Gastroesophageal sphincter (tissue), 4 donors: Measurements from ENCODE around the gene LIMCH1. TPM values are rescaled to one million over a fixed set of nuclear protein-coding genes. Genes with fewer than 3 reads are reported as not detected.
"Not testable (repeated sequence)": the region's sequence is repeated elsewhere in the genome, so short reads cannot be mapped to it uniquely, and the experiment has no call there.

Source experiments
- ATAC-seq: fragments of 150-250 bp; one replicate; pipeline ENCODE4 v1.9.1; 2016; ENCODE audit warnings: mild to moderate bottlenecking, moderate library complexity
- H3K27ac ChIP-seq, 4 donors: fragments of 200-600 bp; sonication (generic) in 3 of 4; 1 replicate in 3 of 4; 2 replicates in 1 of 4; pipeline ENCODE4 v1.5.1; 2016 to 2019
- H3K27me3 ChIP-seq: fragments of 200-600 bp; sonication (generic); one replicate; pipeline ENCODE4 v1.5.1; 2019
- H3K36me3 ChIP-seq, 2 donors: fragments of 200-600 bp; sonication (generic); one replicate each; pipeline ENCODE4 v1.5.1; 2019; ENCODE audit warnings: control low read depth in 1 of 2
- H3K4me1 ChIP-seq, 3 donors: fragments of 200-600 bp; sonication (generic); 1 replicate in 2 of 3; 2 replicates in 1 of 3; pipeline ENCODE4 v1.5.1; 2016 to 2019; ENCODE audit warnings: control low read depth in 2 of 3
- H3K4me3 ChIP-seq, 2 donors: fragments of 200-600 bp; sonication (generic); one replicate each; pipeline ENCODE4 v1.5.1; 2019; ENCODE audit warnings: mild to moderate bottlenecking in 1 of 2, moderate library complexity in 1 of 2
- H3K9me3 ChIP-seq, 3 donors: fragments of 200-600 bp; sonication (generic); one replicate each; pipeline ENCODE4 v1.5.1; 2017 to 2019; ENCODE audit warnings: control low read depth in 2 of 3
- CTCF ChIP-seq, 4 experiments: fragments of 200-600 bp in 2 of 4; fragments of 450-650 bp in 2 of 4; sonication (generic) in 1 of 4; IDR thresholded peaks; one replicate each; pipeline ENCODE4 v1.5.1; 2017 to 2019; ENCODE audit warnings: antibody characterized with exemption in 4 of 4, mild to moderate bottlenecking in 2 of 4, moderate library complexity in 2 of 4
- EP300 ChIP-seq: sonication (generic); formaldehyde crosslinking; IDR thresholded peaks from one replicate; pipeline ENCODE4 v1.6.1; 2017; ENCODE audit warnings: antibody characterized with exemption, mild to moderate bottlenecking
- POLR2A ChIP-seq, 2 donors: fragments of 450-650 bp; IDR thresholded peaks; one replicate each; pipeline ENCODE4 v1.6.1; 2017; ENCODE audit warnings: antibody characterized with exemption in 2 of 2, mild to moderate bottlenecking in 2 of 2, moderate library complexity in 1 of 2
- POLR2AphosphoS5 ChIP-seq: sonication (generic); formaldehyde crosslinking; IDR thresholded peaks from one replicate; pipeline ENCODE4 v1.6.1; 2017; ENCODE audit warnings: antibody characterized with exemption
- WGBS, 2 donors: methylation state at CpG; one replicate each; pipeline ENCODE4 v1.1.5; 2018; ENCODE audit warnings: low coverage in 1 of 2; 5-methylcytosine and 5-hydroxymethylcytosine counted together
- total RNA-seq, 4 donors: library from RNA; depleted of rRNA; stranded (reverse); fragments of >200 nt; gene quantifications; one replicate each; pipeline ENCODE4 v1.1.0, GENCODE V29; 2016

Gene LIMCH1
- total RNA-seq, 4 donors from 2014 or later = 9.8 to 82.9 (median 63.1) TPM

DNA sequence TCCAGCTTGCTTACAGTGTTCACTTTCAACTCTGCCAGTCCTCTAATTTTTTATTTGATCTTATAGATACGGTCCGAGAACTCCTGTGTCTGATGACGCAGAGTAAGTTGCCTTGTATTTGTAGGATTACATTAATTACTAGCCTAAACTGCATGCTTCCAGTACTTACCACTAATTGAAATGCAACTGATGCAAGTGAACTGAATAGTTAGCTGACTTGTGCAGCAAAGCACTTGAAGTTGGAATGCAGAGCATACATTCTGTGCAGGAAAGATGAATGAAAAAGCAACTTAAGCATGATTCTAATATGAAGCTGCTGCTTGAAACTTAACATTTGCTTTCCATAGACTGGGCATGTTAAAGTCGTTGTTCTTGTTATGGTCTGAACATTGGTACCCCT lies 100.9 kb downstream of the LIMCH1 start:
- Histone ChIP-seq H3K36me3 (peaks cover 0 to 13% of the 10 kb centered on the region in 2 donors), H3K4me1 (peaks cover 0 to 11% (median 4%) of the 10 kb centered on the region in 3 donors), H3K27ac (no peak overlapping the region), H3K27me3 (no peaks in the 10 kb centered on the region), H3K4me3 (no peak overlapping the region), H3K9me3 (no peaks in the 10 kb centered on the region)
- 81 to 100% methylated on average over 1 to 4 of the region's 4 CpGs for WGBS, 2 donors
- TF ChIP-seq EP300 (no peak), POLR2AphosphoS5 (no peak), CTCF (IDR thresholded peaks at IDR 0.05) (no peak), POLR2A (IDR thresholded peaks at IDR 0.05) (no peak)
- no peak for ATAC-seq

GRCh38 chr4:41639291-41639690 lies 101.3 kb downstream of the LIMCH1 start:
- no peaks in the 10 kb centered on the region for H3K9me3 ChIP-seq
- WGBS, 2 donors = 80% methylated on average over 1 of the region's 1 CpG; no CpG with 5 or more reads in 1 of the 2 donors
- no peak for ATAC-seq

DNA sequence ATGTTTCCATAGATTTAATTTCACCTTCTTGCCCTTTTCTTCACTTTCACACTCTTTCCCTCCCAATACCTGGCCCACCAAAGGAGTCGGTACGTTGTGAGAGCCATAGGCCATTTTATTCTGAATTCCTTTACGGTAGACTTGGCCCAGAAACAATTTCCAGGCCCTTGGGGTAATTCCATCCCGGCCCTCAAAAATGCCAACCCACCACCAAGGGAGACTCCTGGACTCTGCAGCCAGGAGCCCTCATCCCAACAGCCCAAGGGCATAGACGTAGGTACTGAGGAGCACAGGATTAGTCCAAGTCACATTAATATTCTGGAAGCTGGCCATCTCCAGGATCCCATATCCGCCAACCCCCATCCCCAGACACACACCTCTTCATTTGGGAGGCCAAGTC lies 102.9 kb downstream of the LIMCH1 start:
- Histone ChIP-seq H3K9me3 (no peaks in the 10 kb centered on the region), H3K27ac (no peak overlapping the region), H3K36me3 (peaks cover 0 to under 1% of the 10 kb centered on the region in 2 donors), H3K4me1 (peaks cover 0 to 19% (median 11%) of the 10 kb centered on the region in 3 donors), H3K4me3 (no peak overlapping the region), H3K27me3 (no peaks in the 10 kb centered on the region)
- no peak for ATAC-seq
- TF ChIP-seq CTCF (IDR thresholded peaks at IDR 0.05) (no peak), POLR2A (IDR thresholded peaks at IDR 0.05) (no peak)
- 92 to 100% methylated on average over 1 to 6 of the region's 6 CpGs for WGBS, 2 donors

More at GRCh38 chr4:41639291-41639690, 101.3 kb downstream of the LIMCH1 start:
- H3K4me3 ChIP-seq = no peak overlapping the region
- H3K4me1 ChIP-seq = peaks cover 0 to 15% (median 8%) of the 10 kb centered on the region in 3 donors
- no peak overlapping the region for H3K27ac ChIP-seq
- H3K36me3 ChIP-seq = peaks cover 0 to 11% of the 10 kb centered on the region in 2 donors
- TF ChIP-seq EP300 = no peak
- TF ChIP-seq POLR2A (IDR thresholded peaks at IDR 0.05) = no peak
- TF ChIP-seq POLR2AphosphoS5 = no peak
- TF ChIP-seq CTCF (IDR thresholded peaks at IDR 0.05) = no peak
- no peaks in the 10 kb centered on the region for H3K27me3 ChIP-seq

GRCh38 chr4:41642746-41643145 lies 104.8 kb downstream of the LIMCH1 start:
- H3K27ac ChIP-seq, H3K27me3 ChIP-seq, ATAC-seq, H3K4me3 ChIP-seq, H3K9me3 ChIP-seq: not testable (repeated sequence)
- Histone ChIP-seq H3K4me1 (peaks cover 0 to 21% (median 11%) of the 10 kb centered on the region in 3 donors), H3K36me3 (peaks cover 0 to 14% of the 10 kb centered on the region in 2 donors)
- WGBS, 2 donors = 100% methylated on average over 1 of the region's 1 CpG; no CpG with 5 or more reads in 1 of the 2 donors

GRCh38 chr4:41643331-41643730 lies 105.4 kb downstream of the LIMCH1 start:
- Histone ChIP-seq H3K27me3 (no peaks in the 10 kb centered on the region), H3K4me3 (no peak overlapping the region), H3K4me1 (peaks cover 0 to 27% (median 11%) of the 10 kb centered on the region in 3 donors), H3K27ac (no peak overlapping the region), H3K9me3 (no peaks in the 10 kb centered on the region), H3K36me3 (peaks cover 0 to 14% of the 10 kb centered on the region in 2 donors)
- TF ChIP-seq CTCF (IDR thresholded peaks at IDR 0.05) (no peak), EP300 (no peak), POLR2AphosphoS5 (no peak), POLR2A (IDR thresholded peaks at IDR 0.05) (no peak)
- no peak for ATAC-seq
